Small intestine (tissue), 16 donors: ENCODE measurements around the gene SHPK. TPM values are rescaled to one million over a fixed set of nuclear protein-coding genes. Genes with fewer than 3 reads are reported as not detected.

Experiments used
- DNase-seq, 2 donors: peaks; one replicate each; pipeline versions ENCODE4 v3.0.0 to v3.0.0-alpha.2; 2013
- FAIRE-seq: peaks from 2 replicates; lab custom pipeline; 2012; peaks lifted over from hg19 to GRCh38; lab: Jason Lieb, UNC
- H3K27ac ChIP-seq, 3 donors: one replicate each; pipeline ENCODE4 v1.5.1; 2013; ENCODE audit warnings: low read length in 2 of 3, mild to moderate bottlenecking in 2 of 3, control low read depth in 1 of 3, inconsistent platforms in 1 of 3, low read depth in 1 of 3, moderate library complexity in 1 of 3
- H3K27me3 ChIP-seq, 3 donors: one replicate each; pipeline ENCODE4 v1.6.1; 2013; ENCODE audit warnings: low read length in 3 of 3, inconsistent platforms in 1 of 3; ENCODE audit not compliant: control insufficient read depth in 3 of 3, insufficient read depth in 3 of 3
- H3K36me3 ChIP-seq, 3 donors: one replicate each; pipeline ENCODE4 v1.6.1; 2013; ENCODE audit warnings: low read length in 3 of 3, inconsistent platforms in 1 of 3, low read depth in 1 of 3, mild to moderate bottlenecking in 1 of 3, moderate library complexity in 1 of 3; ENCODE audit not compliant: control insufficient read depth in 3 of 3, insufficient read depth in 2 of 3
- H3K4me1 ChIP-seq, 3 donors: one replicate each; pipeline ENCODE4 v1.6.1; 2013; ENCODE audit warnings: low read length in 2 of 3, inconsistent platforms in 1 of 3, low read depth in 1 of 3, mild to moderate bottlenecking in 1 of 3, moderate library complexity in 1 of 3; ENCODE audit not compliant: control insufficient read depth in 3 of 3, insufficient read depth in 2 of 3
- H3K4me3 ChIP-seq, 3 donors: one replicate each; pipeline ENCODE4 v1.5.1; 2013; ENCODE audit warnings: low read length in 3 of 3, control low read depth in 1 of 3, inconsistent platforms in 1 of 3, low read depth in 1 of 3, mild to moderate bottlenecking in 1 of 3, moderate library complexity in 1 of 3
- H3K9me3 ChIP-seq, 2 donors: one replicate each; pipeline ENCODE4 v1.6.1; 2013; ENCODE audit warnings: low read depth in 1 of 2, low read length in 1 of 2; ENCODE audit not compliant: control insufficient read depth in 2 of 2, insufficient read depth in 1 of 2
- WGBS, 3 donors: extraction: QIAGEN DNeasy Blood & Tissue Kit; methylation state at CpG; one replicate each; pipeline ENCODE4 v1.1.7; 2013; 5-methylcytosine and 5-hydroxymethylcytosine counted together
- long read RNA-seq, 10 donors: transcript quantifications; one replicate each; lab custom pipeline, GENCODE V29; 2026
- polyA plus RNA-seq, 4 donors: library from polyadenylated mRNA; stranded (reverse) in 3 of 4; unstranded in 1 of 4; fragments of 200-250 nt in 3 of 4; fragments of 120-200 nt in 1 of 4; gene quantifications; one replicate each; pipeline versions ENCODE4 v1.2.1 to v1.2.3, GENCODE V29; 2013
- donor health status: healthy with polysubstance abuse.
- donor health status: control.
- donor health status: control.
- donor health status: Bipolar disorder and iron deficiency.
- donor health status: healthy.

SHPK gene
- polyA plus RNA-seq: 10 to 100 TPM; 12.7 to 21.9 (median 18.1) TPM
- long read RNA-seq, donor 1: 0 reads
- long read RNA-seq, donor 2, partial matches to known transcripts: 0 of 3 reads
- long read RNA-seq, donor 2, other reads (novel, unspliced or antisense): 0 of 3 reads
- long read RNA-seq, donor 3, partial matches to known transcripts: 0 of 1 reads
- long read RNA-seq, donor 3, other reads (novel, unspliced or antisense): 0 of 1 reads
- long read RNA-seq, donor 4: 0 reads
- long read RNA-seq, donor 5: 0 reads
- long read RNA-seq, donor 6, partial matches to known transcripts: 0 of 3 reads
- long read RNA-seq, donor 6, other reads (novel, unspliced or antisense): 0 of 3 reads
- long read RNA-seq, donor 7, partial matches to known transcripts: 0 of 2 reads
- long read RNA-seq, donor 7, other reads (novel, unspliced or antisense): 0 of 2 reads
- long read RNA-seq, donor 8, partial matches to known transcripts: 0 of 1 reads
- long read RNA-seq, donor 8, other reads (novel, unspliced or antisense): 0 of 1 reads
- long read RNA-seq, donor 9, partial matches to known transcripts: 0 of 1 reads
- long read RNA-seq, donor 9, other reads (novel, unspliced or antisense): 0 of 1 reads
- long read RNA-seq, donor 10, partial matches to known transcripts: 0 of 2 reads
- long read RNA-seq, donor 10, other reads (novel, unspliced or antisense): 0 of 2 reads

DNA sequence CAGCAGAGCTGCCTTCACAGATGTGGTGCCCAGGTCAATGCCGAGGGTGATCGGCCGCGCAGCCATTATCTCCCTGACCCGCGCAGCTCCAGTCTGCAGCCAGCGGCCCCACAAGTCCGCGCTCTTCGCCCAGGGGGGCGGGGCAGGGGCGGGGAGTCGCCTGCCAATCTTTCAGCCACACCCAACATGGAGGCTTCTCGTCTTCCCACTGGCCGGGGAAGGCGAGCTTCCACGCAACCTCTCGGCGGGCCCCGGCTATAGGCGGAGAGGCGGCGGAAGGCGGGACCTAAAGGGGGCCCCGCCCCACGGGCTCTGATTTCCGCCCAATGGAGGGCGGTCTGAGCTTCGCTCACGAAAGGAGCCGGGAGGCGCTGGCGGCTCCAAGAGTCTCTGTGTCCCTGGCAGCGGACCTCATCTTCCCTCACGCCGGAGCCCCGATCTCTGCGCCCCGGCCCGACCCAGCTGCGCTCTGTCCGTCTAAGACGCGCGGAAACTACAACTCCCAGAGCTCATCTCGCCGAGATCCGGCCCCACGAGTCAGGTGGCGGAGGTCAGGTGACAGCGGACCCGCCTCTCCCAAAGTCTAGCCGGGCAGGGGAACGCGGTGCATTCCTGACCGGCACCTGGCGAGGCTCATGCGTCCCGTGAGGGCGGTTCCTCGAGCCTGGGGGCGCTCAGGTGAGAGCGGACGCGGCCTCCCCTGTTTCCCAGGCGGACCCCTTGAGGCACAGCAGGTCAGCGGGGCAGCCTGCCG is at the start of gene SHPK, which contains the start of gene CTNS:
Gene SHPK, minus strand, starts transcription at position 97 of the 754 bp plus-strand sequence. Its CDS starts 31 bp downstream, at position 66.
Gene CTNS, plus strand, starts transcription at position 607 of the 754 bp plus-strand sequence. CDS start 3,447 bp downstream, outside the sequence.
- Histone ChIP-seq H3K4me3 (peak within 1 kb of the TSS; percentile 72 to 93 (median 92)), H3K27ac (peak within 1 kb of the TSS; percentile 97 to 100 (median 98)), H3K9me3 (no peaks in the 10 kb centered on the region), H3K27me3 (no peaks in the 10 kb centered on the region), H3K4me1 (peaks cover 0 to 2% (median 0%) of the 10 kb centered on the region in 3 donors), H3K36me3 (peaks cover 0 to 39% (median 0%) of the 10 kb centered on the region in 3 donors)
- peak; percentile 97 to 98 for DNase-seq
- FAIRE-seq: no peak
- WGBS, 3 donors: 0 to 1% (median 1%) methylated on average over 56 to 68 of the region's 68 CpGs

DNA sequence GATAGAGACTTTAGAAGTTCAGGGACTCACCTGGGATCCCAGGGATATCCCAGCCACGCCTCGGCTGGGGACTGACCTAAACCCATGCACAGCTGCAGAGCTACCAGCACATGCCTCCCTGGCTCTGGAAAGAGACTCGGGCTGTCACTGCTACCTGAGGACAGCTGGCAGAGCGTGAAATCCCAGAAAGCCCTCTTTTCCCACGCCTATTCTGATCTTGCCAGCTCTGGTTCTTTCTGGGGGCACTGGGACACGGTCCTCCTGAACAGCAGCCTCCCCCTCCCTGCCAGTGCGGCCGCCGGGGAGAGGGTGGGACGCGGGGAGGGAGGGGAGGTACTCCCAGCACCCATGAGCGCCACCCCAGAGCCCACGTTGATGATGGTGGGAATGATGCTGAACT is 49.1 kb upstream of the SHPK start:
- H3K27ac ChIP-seq: no peak overlapping the region
- DNase-seq (no peak), FAIRE-seq (no peak)
- peaks cover 0 to 23% (median 2%) of the 10 kb centered on the region in 3 donors for H3K27me3 ChIP-seq
- H3K4me3 ChIP-seq: no peak overlapping the region
- H3K9me3 ChIP-seq: no peaks in the 10 kb centered on the region
- no peaks in the 10 kb centered on the region for H3K36me3 ChIP-seq
- H3K4me1 ChIP-seq: no peaks in the 10 kb centered on the region
- WGBS, 3 donors: 9 to 39% (median 30%) methylated on average over 8 to 13 of the region's 13 CpGs

- Histone ChIP-seq H3K4me3 (no peak overlapping the region), H3K27ac (no peak overlapping the region), H3K4me1 (no peaks in the 10 kb centered on the region), H3K9me3 (no peaks in the 10 kb centered on the region), H3K36me3 (no peaks in the 10 kb centered on the region), H3K27me3 (peaks cover 0 to 19% (median 2%) of the 10 kb centered on the region in 3 donors)
- FAIRE-seq (no peak), DNase-seq (peak; percentile 19 to 55)
- WGBS, 3 donors: 27 to 31% (median 28%) methylated on average over 10 of the region's 10 CpGs
These were observed 47.0 kb upstream of the SHPK start for GRCh38 chr17:3683054-3683511.

DNA sequence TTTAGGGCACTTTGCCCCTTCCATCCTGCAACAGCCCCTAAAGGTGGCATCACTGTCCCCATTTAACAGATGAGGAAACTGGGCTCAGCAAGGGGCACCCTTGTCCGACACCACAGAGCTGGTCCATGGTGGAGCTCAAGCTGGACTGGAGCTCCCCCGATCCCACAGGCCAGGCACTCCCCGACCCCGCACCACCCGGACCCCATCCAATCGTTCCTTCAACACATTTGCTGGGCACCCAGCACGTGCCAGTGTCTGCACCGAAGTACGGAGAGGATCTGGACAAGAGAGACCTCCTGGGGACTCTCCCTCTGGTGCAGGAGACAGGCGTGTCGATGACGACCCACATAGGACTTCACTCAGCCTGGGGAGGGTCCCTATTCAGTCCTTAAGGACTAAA is 46.0 kb upstream of the SHPK start:
- 87 to 96% (median 89%) methylated on average over 12 of the region's 12 CpGs for WGBS, 3 donors
- Histone ChIP-seq H3K27me3 (peaks cover 0 to 17% (median 2%) of the 10 kb centered on the region in 3 donors), H3K4me3 (no peak overlapping the region), H3K4me1 (no peaks in the 10 kb centered on the region), H3K36me3 (no peaks in the 10 kb centered on the region), H3K27ac (no peak overlapping the region), H3K9me3 (no peaks in the 10 kb centered on the region)
- FAIRE-seq: no peak
- no peak for DNase-seq

GRCh38 chr17:3681565-3681964 is 45.5 kb upstream of the SHPK start:
- Histone ChIP-seq H3K27ac (no peak overlapping the region), H3K27me3 (peaks cover 0 to 17% (median 2%) of the 10 kb centered on the region in 3 donors), H3K36me3 (no peaks in the 10 kb centered on the region), H3K4me1 (no peaks in the 10 kb centered on the region), H3K4me3 (no peak overlapping the region), H3K9me3 (no peaks in the 10 kb centered on the region)
- FAIRE-seq (no peak), DNase-seq (no peak)
- 76 to 84% (median 80%) methylated on average over 20 of the region's 20 CpGs for WGBS, 3 donors

GRCh38 chr17:3681057-3681456 is 45.0 kb upstream of the SHPK start:
- H3K4me1 ChIP-seq: no peaks in the 10 kb centered on the region
- FAIRE-seq: no peak

DNA sequence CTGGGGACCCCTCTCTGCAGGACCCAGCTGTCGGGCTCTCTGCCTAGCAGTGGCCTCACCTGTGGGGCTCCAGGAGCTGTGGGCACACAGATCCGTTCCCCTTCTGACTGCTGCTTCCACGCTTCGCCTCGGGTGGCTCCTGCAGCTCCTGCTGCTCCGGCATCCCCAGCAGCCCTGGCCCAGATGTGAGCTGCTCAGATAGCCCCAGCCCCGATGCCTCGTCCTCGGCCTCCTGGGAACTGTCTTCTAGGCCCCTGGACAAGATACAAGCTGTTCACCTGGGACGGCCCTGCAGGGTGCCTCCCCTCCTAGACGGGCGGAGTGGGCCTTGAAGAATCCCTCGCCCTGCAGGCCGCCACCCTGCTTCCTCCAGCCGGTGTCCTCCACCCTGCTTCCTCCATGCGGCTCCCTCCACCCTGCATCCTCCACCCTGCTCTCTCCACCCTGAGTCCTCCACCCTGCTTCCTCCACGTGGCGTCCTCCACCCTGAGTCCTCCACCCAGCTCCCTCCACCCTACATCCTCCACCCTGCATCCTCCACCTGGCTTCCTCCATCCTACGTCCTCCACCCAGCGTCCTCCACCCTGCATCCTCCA is 43.6 kb upstream of the SHPK start:
- FAIRE-seq: no peak
- Histone ChIP-seq H3K4me1 (no peaks in the 10 kb centered on the region), H3K27me3 (peaks cover 0 to 11% (median 2%) of the 10 kb centered on the region in 3 donors), H3K4me3 (no peak overlapping the region), H3K36me3 (no peaks in the 10 kb centered on the region), H3K9me3 (no peaks in the 10 kb centered on the region), H3K27ac (no peak overlapping the region)
- WGBS, 3 donors: 39 to 54% (median 40%) methylated on average over 12 to 20 of the region's 20 CpGs
- no peak for DNase-seq

More at GRCh38 chr17:3681057-3681456, 45.0 kb upstream of the SHPK start:
- 83 to 87% (median 86%) methylated on average over 12 of the region's 12 CpGs for WGBS, 3 donors
- no peak overlapping the region for H3K27ac ChIP-seq
- no peak for DNase-seq
- no peaks in the 10 kb centered on the region for H3K9me3 ChIP-seq
- H3K36me3 ChIP-seq: no peaks in the 10 kb centered on the region
- no peak overlapping the region for H3K4me3 ChIP-seq
- peaks cover 0 to 17% (median 2%) of the 10 kb centered on the region in 3 donors for H3K27me3 ChIP-seq
